ENCODE results near the gene ATAT1. TPM values are rescaled to one million over a fixed set of nuclear protein-coding genes. Genes with fewer than 3 reads are reported as not detected.
"Not testable (repeated sequence)": the region's sequence is repeated elsewhere in the genome, so short reads cannot be mapped to it uniquely, and the experiment has no call there.

Gene ATAT1
- polyA plus RNA-seq, 1 donor (not counting 4 experiments of a cell fraction or from before 2014, with no cell fraction given), result 5.4 TPM

- Histone ChIP-seq H3K4me2 (ENCODE audit: control insufficient read depth, extremely low read depth, insufficient read depth, low read depth, low read length) (no peak overlapping the region), H3K36me3 (ENCODE audit: control insufficient read depth in 2 of 2, extremely low read depth in 1 of 2, insufficient read depth in 2 of 2, low read length in 2 of 2) (peaks cover 17 to 50% of the 10 kb centered on the region in 2 experiments), H3K9me3 (ENCODE audit: control insufficient read depth, low read depth, low read length) (no peaks in the 10 kb centered on the region), H3K79me2 (ENCODE audit: control insufficient read depth, insufficient read depth, low read length) (peaks cover 24% of the 10 kb centered on the region), H3K4me1 (ENCODE audit: control insufficient read depth, extremely low read depth, insufficient read depth, low read length) (peaks cover 28% of the 10 kb centered on the region), H2AFZ (ENCODE audit: control insufficient read depth, low read length) (no peak overlapping the region), H3K9me1 (ENCODE audit: control insufficient read depth, extremely low read depth, insufficient read depth, low read length) (no peaks in the 10 kb centered on the region), H3K27ac (ENCODE audit: control insufficient read depth, insufficient read depth, low read length) (peak overlapping the region; percentile 55), H3K9ac (ENCODE audit: control insufficient read depth, extremely low read depth, insufficient read depth, low read length) (no peak overlapping the region), H4K20me1 (ENCODE audit: control insufficient read depth, extremely low read depth, insufficient read depth, low read length) (peaks cover 16% of the 10 kb centered on the region), H3K27me3 (ENCODE audit: control insufficient read depth, extremely low read depth, insufficient read depth, low read length) (no peaks in the 10 kb centered on the region), H3K4me3 (ENCODE audit: control insufficient read depth in 2 of 3, extremely low read depth in 1 of 3, insufficient read depth in 2 of 3, low read depth in 1 of 3, low read length in 3 of 3) (no peak overlapping the region)
- FAIRE-seq (no peak), DNase-seq (ENCODE audit: low read depth, low spot score) (no peak)
- dilution Hi-C loops (cut with MboI; ENCODE audit: extremely low pct_ligation_motif_present, low sequenced_read_pairs), result no loop called here
- TF ChIP-seq CTCF (optimal IDR thresholded peaks at IDR 0.05 in 1 of 3, IDR thresholded peaks at IDR 0.05 in 1 of 3, conservative IDR thresholded peaks at IDR 0.05 in 1 of 3; ENCODE audit: extremely low read depth in 1 of 3, insufficient read depth in 2 of 3, low read length in 3 of 3) (no peak), EZH2 (IDR thresholded peaks at IDR 0.05; ENCODE audit: low read length) (no peak)
These were observed 34.4 kb upstream of the ATAT1 start for GRCh38 chr6:30592287-30592686.

DNA sequence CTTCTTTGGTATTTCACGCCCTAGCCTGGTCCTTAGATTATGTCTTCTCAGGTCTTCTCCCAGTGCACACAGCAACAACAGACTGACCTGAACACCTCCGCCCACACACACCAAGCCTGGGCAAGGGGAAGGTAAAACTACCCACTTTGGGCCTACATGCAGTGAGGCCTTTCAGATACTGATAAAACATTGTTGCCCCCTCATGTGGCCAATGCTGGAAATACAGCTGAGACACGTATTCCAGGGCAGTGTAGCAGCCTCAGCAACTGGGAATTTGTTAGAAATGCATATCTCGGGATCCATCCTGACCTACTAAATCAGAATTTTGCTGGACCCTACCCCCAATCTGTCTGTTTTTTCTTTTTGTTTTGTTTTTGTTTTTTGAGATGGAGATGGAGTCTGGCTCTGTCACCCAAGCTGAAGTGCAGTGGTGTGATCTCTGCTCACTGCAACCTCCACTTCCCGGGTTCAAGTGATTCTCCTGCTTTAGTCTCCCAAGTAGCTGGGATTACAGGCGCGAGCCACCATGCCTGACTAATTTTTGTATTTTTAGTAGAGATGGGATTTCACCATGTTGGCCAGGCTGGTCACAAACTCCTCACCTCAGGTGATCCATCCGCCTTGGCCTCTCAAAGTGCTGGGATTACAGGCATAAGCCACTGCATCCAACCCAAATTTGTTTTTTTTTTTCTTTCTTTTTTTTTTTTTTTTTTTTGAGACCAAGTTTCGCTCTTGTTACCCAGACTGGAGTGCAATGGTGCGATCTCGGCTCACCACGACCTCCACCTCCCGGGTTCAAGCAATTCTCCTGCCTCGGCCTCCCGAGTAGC lies 29.1 kb upstream of the ATAT1 start:
- H3K4me3 ChIP-seq (ENCODE audit: control insufficient read depth in 2 of 3, extremely low read depth in 1 of 3, insufficient read depth in 2 of 3, low read depth in 1 of 3, low read length in 3 of 3); H3K4me1 ChIP-seq (ENCODE audit: control insufficient read depth, extremely low read depth, insufficient read depth, low read length); H3K9ac ChIP-seq (ENCODE audit: control insufficient read depth, extremely low read depth, insufficient read depth, low read length); H3K27ac ChIP-seq (ENCODE audit: control insufficient read depth, insufficient read depth, low read length); DNase-seq (ENCODE audit: low read depth, low spot score); H3K4me2 ChIP-seq (ENCODE audit: control insufficient read depth, extremely low read depth, insufficient read depth, low read depth, low read length); H3K9me1 ChIP-seq (ENCODE audit: control insufficient read depth, extremely low read depth, insufficient read depth, low read length); H2AFZ ChIP-seq (ENCODE audit: control insufficient read depth, low read length); H3K9me3 ChIP-seq (ENCODE audit: control insufficient read depth, low read depth, low read length); dilution Hi-C loops (cut with MboI; ENCODE audit: extremely low pct_ligation_motif_present, low sequenced_read_pairs); H4K20me1 ChIP-seq (ENCODE audit: control insufficient read depth, extremely low read depth, insufficient read depth, low read length); H3K27me3 ChIP-seq (ENCODE audit: control insufficient read depth, extremely low read depth, insufficient read depth, low read length): not testable (repeated sequence)
- H3K79me2 ChIP-seq (ENCODE audit: control insufficient read depth, insufficient read depth, low read length), result peaks cover 15% of the 10 kb centered on the region
- FAIRE-seq, result peak; percentile 76
- peaks cover 16 to 36% of the 10 kb centered on the region in 2 experiments for H3K36me3 ChIP-seq (ENCODE audit: control insufficient read depth in 2 of 2, extremely low read depth in 1 of 2, insufficient read depth in 2 of 2, low read length in 2 of 2)
- TF ChIP-seq CTCF (optimal IDR thresholded peaks at IDR 0.05 in 1 of 3, IDR thresholded peaks at IDR 0.05 in 1 of 3, conservative IDR thresholded peaks at IDR 0.05 in 1 of 3; ENCODE audit: extremely low read depth in 1 of 3, insufficient read depth in 2 of 3, low read length in 3 of 3), result peak; percentile 69 to 96 (median 91)
